GM23338 (cell line): ENCODE results near the gene SRGAP1.

Experiments used
- CTCF ChIP-seq, 2 experiments: fragments of 200-600 bp in 1 of 2; sonication (generic) in 1 of 2; conservative IDR thresholded peaks; 2 replicates each; pipeline versions ENCODE4 v1.5.1 to v1.6.1; 2016 to 2017; ENCODE audit warnings: antibody characterized with exemption in 2 of 2, low read depth in 2 of 2, mild to moderate bottlenecking in 2 of 2, moderate library complexity in 1 of 2
- EZH2 ChIP-seq: fragments of 200-600 bp; sonication (generic); IDR thresholded peaks from one replicate; pipeline ENCODE4 v1.8.0; 2017; ENCODE audit warnings: antibody characterized with exemption, mild to moderate bottlenecking, low read depth; ENCODE audit not compliant: unreplicated experiment
- JUNB ChIP-seq: IDR thresholded peaks from one replicate; pipeline ENCODE4 v1.6.1; 2016; ENCODE audit warnings: antibody characterized with exemption; ENCODE audit not compliant: unreplicated experiment
- POLR2AphosphoS5 ChIP-seq: IDR thresholded peaks from 2 replicates; pipeline ENCODE4 v1.6.1; 2016; ENCODE audit warnings: antibody characterized with exemption, low read depth

- TF ChIP-seq EZH2 (no peak), CTCF (conservative IDR thresholded peaks at IDR 0.05; ENCODE audit: low read depth in 2 of 2) (no peak), JUNB (no peak), POLR2AphosphoS5 (no peak)
Observed at GRCh38 chr12:63877693-63878092, 33.2 kb downstream of the SRGAP1 start.
